Measurements from ENCODE around the gene COG5. TPM values are rescaled to one million over a fixed set of nuclear protein-coding genes. Genes with fewer than 3 reads are reported as not detected.
A peak's percentile ranks its signal among the peaks of the same experiment; 100 is the strongest.

The COG5 gene
- total and polyA plus RNA-seq, 9 of the 15 experiments (the other 6 are each of a cell fraction or from before 2014, with no cell fraction given), result 15.3 to 75.1 (median 56.4) TPM

DNA sequence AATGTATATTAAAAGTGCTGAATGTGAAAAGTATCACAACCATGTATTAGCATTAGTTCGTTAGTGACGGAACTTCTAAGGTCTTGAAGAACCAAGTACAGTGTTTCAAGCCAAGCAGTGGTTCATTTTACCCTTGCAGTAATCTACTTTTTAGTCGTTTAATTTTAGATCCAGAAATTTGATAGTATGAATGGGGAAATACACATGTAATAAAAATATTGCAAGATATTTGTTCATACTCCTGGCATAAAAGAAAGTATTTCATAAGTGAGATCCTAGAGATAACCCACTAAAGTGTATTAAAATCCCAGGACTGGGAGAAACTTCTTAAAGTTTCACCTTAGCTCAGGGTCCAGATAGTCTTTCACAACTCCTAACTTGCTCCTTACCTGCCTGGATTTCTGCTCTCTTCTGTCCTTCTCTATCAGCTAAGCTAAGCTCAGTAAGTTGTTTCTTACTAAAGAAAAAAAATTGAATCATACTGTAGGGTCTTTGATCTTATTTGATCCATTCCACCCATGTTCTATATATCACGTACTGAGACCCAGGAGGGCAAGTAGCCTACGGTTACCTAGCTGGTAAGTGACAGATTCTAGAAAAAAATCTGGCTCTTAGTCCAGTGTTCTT, 17.8 kb upstream of the COG5 start (continued):
- TF ChIP-seq CEBPG (CRISPR knock-in tag; IDR thresholded peaks at IDR 0.05) (no peak), CEBPG (tag; conservative IDR thresholded peaks at IDR 0.05 in 1 of 2, IDR thresholded peaks at IDR 0.05 in 1 of 2) (peak; percentile 45 to 65; a peak in 2 of 4 replicates), CEBPB (tag; IDR thresholded peaks at IDR 0.05) (peak; percentile 78), EP300 (IDR thresholded peaks at IDR 0.05; ENCODE audit: low read length) (no peak), ZNF316 (IDR thresholded peaks at IDR 0.05) (peak; percentile 32), HNRNPH1 (optimal IDR thresholded peaks at IDR 0.05; ENCODE audit: low read depth, low read length) (no peak), ZNF143 (CRISPR knock-in tag; IDR thresholded peaks at IDR 0.05) (no peak)

DNA sequence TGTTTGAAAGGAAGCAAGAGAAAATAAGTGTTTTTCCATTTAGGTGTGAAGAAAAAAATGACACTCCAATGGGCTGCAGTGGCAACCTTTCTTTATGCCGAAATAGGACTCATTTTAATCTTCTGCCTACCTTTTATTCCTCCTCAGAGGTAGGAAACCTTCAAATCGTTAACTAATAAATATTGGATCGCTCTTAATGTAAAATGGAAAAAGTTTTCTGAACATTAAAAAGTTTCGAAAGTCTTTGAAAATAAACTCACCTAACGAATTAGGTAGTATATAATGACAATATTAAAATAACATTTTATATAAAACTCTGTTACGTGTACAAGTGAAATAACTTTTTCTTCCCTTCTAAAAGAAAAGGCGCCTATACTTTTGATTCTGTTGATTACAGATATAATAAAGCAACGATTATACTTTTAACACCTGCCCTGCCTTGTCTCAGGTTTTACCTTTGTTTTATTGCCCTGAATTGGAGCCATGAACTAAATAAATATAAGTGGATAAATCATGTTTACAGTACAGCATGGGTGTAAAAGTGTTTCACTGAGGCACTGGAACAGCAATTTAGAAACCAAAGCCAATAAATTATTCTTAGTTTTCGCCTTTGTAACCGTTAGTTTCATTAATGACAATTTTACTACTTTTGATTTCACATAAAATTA, 17.1 kb upstream of the COG5 start:
- Histone ChIP-seq H3K9me3 (replicated peaks; ENCODE audit: control insufficient read depth, insufficient read depth, low read depth, low read length) (no peaks in the 10 kb centered on the region), H2AFZ (ENCODE audit: low read depth, low read length) (peak overlapping the region; percentile 97), H3K27me3 (ENCODE audit: control insufficient read depth in 2 of 2, insufficient read depth in 2 of 2, low read length in 2 of 2) (no peaks in the 10 kb centered on the region), H3K4me1 (replicated peaks in 1 of 2; ENCODE audit: control insufficient read depth in 2 of 2, insufficient read depth in 2 of 2, low read length in 2 of 2) (peaks cover 6 to 13% of the 10 kb centered on the region in 2 experiments; a peak in 4 of 5 replicates), H3K9ac (ENCODE audit: insufficient read depth in 1 of 2, low read depth in 2 of 2, low read length in 2 of 2) (peak overlapping the region; percentile 92 to 93), H3K36me3 (ENCODE audit: control insufficient read depth, insufficient read depth, low read length) (peaks cover 41% of the 10 kb centered on the region), H3K4me2 (ENCODE audit: insufficient read depth, low read length) (peak overlapping the region; percentile 95), H3K79me2 (ENCODE audit: control insufficient read depth, insufficient read depth, low read length) (peaks cover 49% of the 10 kb centered on the region), H3K9me1 (ENCODE audit: control insufficient read depth, insufficient read depth, low read length) (no peaks in the 10 kb centered on the region), H3K27ac (ENCODE audit: extremely low read depth, low read depth, low read length) (peak overlapping the region; percentile 83), H3K4me3 (peak overlapping the region; percentile 62), H4K20me1 (replicated peaks; ENCODE audit: control insufficient read depth, insufficient read depth, low read length) (no peaks in the 10 kb centered on the region)
- ATAC-seq, result no peak
- BruUV-seq (replicated peaks), result TSS peak; percentile 45
- no peak for FAIRE-seq
- under 1% methylated on average over 10 of the region's 10 CpGs for WGBS (ENCODE audit: insufficient coverage, low coverage, missing lambda C conversion rate)
- in situ Hi-C loops (cut with MboI), result no loop called here
- intact Hi-C loops (cut with micrococcal nuclease), result loop anchor here (1.0 to 2.0 kb wide), 2 partner anchors 144 to 293 kb away; no protein-coding TSS in a partner anchor
- ChIA-PET CTCF (ENCODE audit: low intra/inter-chr PET ratio) (interaction anchor here (1.4 kb wide), 1 partner anchor 144 kb away, joined by 9 read pairs; no protein-coding TSS in a partner anchor), POLR2A (interaction anchor here (0.5 to 2.6 kb wide), 10 partner anchors 8 to 433 kb away, joined by 3 to 16 read pairs (median 4); partner anchors contain the start of genes COG5 and DUS4L)
- DNase-seq (ENCODE audit: extremely low read depth in 1 of 4, low spot score in 3 of 4), result no peak
- TF ChIP-seq SMAD3 (CRISPR knock-in tag; conservative IDR thresholded peaks at IDR 0.05) (no peak), NFRKB (IDR thresholded peaks at IDR 0.05; ENCODE audit: low read depth) (0 out of 2 replicates have a peak, but pooled peaks have one; percentile 5), ZNF764 (CRISPR knock-in tag; IDR thresholded peaks at IDR 0.05; ENCODE audit: low read depth) (no peak; the same call in 1 of the 2 replicates), NBN (IDR thresholded peaks at IDR 0.05; ENCODE audit: low read depth) (0 out of 2 replicates have a peak, but pooled peaks have one; percentile 58), PRDM10 (IDR thresholded peaks at IDR 0.05; ENCODE audit: partially characterized antibody) (no peak), FOXP1 (CRISPR knock-in tag; IDR thresholded peaks at IDR 0.05) (no peak), PHF8 (IDR thresholded peaks at IDR 0.05; ENCODE audit: borderline replicate concordance, low read length) (no peak)
- TF ChIP-seq, protein P1, sequence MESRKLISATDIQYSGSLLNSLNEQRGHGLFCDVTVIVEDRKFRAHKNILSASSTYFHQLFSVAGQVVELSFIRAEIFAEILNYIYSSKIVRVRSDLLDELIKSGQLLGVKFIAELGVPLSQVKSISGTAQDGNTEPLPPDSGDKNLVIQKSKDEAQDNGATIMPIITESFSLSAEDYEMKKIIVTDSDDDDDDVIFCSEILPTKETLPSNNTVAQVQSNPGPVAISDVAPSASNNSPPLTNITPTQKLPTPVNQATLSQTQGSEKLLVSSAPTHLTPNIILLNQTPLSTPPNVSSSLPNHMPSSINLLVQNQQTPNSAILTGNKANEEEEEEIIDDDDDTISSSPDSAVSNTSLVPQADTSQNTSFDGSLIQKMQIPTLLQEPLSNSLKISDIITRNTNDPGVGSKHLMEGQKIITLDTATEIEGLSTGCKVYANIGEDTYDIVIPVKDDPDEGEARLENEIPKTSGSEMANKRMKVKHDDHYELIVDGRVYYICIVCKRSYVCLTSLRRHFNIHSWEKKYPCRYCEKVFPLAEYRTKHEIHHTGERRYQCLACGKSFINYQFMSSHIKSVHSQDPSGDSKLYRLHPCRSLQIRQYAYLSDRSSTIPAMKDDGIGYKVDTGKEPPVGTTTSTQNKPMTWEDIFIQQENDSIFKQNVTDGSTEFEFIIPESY (CRISPR knock-in tag; IDR thresholded peaks at IDR 0.05), result no peak
